Effector CD4-positive, alpha-beta T cell (primary cell): Measurements from ENCODE around the gene SCD5.

ENCODE experiments used
- DNase-seq: peaks from one replicate; pipeline ENCODE4 v3.0.0-alpha.2; 2020

SCD5 gene

GRCh38 chr4:82718162-82718940 is 80.2 kb downstream of the SCD5 start:
- DNase-seq = no peak

- DNase-seq = no peak
Observed at GRCh38 chr4:82715731-82716617, 82.6 kb downstream of the SCD5 start.

GRCh38 chr4:82713856-82714255 is 84.7 kb downstream of the SCD5 start:
- no peak for DNase-seq

GRCh38 chr4:82712561-82712960 is 86.0 kb downstream of the SCD5 start:
- no peak for DNase-seq

GRCh38 chr4:82711158-82711785 is 87.3 kb downstream of the SCD5 start:
- DNase-seq = no peak

GRCh38 chr4:82710197-82710929 is 88.2 kb downstream of the SCD5 start:
- no peak for DNase-seq

- no peak for DNase-seq
Observed at GRCh38 chr4:82708982-82709381, 89.6 kb downstream of the SCD5 start.

- no peak for DNase-seq
Observed at GRCh38 chr4:82706349-82707000, 92.1 kb downstream of the SCD5 start.

- no peak for DNase-seq
Observed at GRCh38 chr4:82705928-82706300, 92.7 kb downstream of the SCD5 start.

GRCh38 chr4:82705169-82705927 is 93.2 kb downstream of the SCD5 start:
- DNase-seq = no peak

- DNase-seq = no peak
Observed at GRCh38 chr4:82704156-82704555, 94.4 kb downstream of the SCD5 start.

- no peak for DNase-seq
Observed at GRCh38 chr4:82698412-82698811, 100.2 kb downstream of the SCD5 start.

- DNase-seq = no peak
Observed at GRCh38 chr4:82697561-82697960, 101.0 kb downstream of the SCD5 start.

- DNase-seq = no peak
Observed at GRCh38 chr4:82696117-82696860, 102.3 kb downstream of the SCD5 start.

- no peak for DNase-seq
Observed at GRCh38 chr4:82694892-82695291, 103.7 kb downstream of the SCD5 start.

GRCh38 chr4:82694046-82694445 is 104.5 kb downstream of the SCD5 start:
- no peak for DNase-seq

GRCh38 chr4:82692101-82692780 is 106.4 kb downstream of the SCD5 start:
- DNase-seq = no peak

GRCh38 chr4:82691431-82691830 is 107.2 kb downstream of the SCD5 start:
- DNase-seq = no peak

GRCh38 chr4:82688091-82688795 is 110.4 kb downstream of the SCD5 start:
- DNase-seq = no peak

- no peak for DNase-seq
Observed at GRCh38 chr4:82687531-82687930, 111.1 kb downstream of the SCD5 start.
